ENCODE measurements around the gene RPL18A.

The RPL18A gene

DNA sequence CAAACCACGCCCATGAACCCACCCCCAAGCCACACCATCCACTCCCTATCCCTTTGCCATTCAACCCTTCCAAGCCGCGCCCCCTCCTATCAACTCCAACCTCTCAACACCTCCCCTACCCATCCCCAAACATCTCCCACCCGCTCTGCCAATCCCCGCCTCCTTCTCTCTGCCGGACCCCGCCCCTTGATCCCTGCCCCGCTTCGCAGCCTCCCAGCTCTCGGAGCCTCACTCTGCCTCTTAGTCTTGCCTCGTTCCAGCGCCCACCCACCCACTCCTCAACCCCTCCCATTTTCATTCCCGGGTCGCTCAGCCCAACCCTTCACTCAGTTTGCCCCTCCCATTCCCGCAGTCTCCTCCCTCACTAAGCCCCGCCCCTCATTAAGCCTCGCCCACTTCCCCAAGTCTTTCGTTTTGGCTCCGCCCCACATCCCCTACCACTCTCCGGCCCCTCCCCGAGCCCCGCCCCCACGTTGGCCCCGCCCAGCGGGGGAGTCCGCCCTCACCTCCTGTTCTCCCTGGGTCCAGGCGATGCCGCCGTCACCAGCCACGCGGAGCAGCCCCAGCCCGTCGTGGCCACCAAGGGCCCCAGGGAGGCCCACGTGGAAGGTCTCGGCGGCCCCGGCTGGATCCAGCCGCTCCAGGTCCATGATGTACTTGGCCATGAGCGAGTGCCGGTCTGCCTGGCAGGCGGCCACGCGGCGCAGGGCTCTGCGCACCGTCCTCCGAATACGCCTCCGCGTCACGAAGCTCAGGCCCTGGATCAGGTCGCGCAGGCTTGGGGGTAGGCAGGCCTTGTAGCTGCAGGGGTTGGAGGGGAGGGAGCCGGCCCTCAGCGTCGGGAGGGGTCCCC, 17.7 kb upstream of the RPL18A start:
- peak; percentile 58 for DNase-seq

DNA sequence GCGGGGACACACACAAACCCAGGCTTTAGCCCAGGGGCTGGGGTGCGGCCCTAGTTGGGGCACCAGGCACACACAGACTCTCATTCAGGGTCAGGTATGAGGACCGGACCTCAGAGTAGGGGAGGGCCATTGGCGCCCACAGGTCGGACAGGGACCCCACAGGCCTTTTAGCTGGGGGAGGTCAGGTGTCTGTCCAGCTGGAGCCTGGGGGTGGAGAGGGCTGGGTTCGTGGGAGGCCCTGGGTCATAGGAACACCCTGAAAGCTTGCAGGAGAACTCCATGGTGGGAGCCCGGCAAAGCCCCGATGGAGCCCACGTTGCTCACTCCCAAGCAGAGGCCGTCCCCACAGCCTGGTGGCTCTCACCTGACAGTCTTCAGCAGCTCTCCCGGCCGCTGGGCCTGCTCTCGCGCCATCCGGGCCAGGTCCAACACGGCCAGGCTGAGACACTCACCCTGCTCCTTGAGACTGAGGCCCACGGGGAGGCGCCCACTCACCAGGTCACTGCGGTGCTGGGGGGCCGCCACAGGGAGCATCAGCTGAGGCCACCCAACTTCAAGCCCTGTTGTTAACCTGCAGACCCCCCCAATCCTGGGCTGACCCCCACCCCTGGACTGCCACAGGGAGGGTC, 16.9 kb upstream of the RPL18A start:
- DNase-seq, result no peak

DNA sequence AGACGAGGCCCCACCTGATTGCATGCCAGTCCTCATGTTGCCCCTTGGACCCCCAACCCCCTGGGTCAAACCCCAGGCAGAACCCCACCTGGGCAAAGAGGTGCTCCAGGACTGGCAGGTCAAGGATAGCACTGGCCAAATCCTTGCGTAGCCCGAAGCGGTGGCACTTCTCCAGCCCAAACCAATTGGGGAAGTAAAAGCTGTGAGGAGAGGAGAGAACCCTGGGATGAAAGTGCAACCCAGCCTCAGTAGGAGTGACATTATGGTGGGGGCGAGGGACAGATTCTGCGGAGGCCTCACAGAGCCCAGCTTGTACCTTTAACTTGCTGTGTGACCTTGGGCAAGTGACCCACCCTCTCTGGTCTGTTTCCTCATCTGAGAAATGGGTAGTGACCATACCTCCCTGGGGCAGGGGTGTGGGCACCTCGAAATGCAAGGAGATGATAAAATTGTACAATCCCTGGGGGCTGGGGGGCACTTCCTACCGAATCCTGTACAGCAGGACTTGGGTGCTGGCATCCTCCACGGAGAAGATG, 16.4 kb upstream of the RPL18A start:
- no peak for DNase-seq

DNA sequence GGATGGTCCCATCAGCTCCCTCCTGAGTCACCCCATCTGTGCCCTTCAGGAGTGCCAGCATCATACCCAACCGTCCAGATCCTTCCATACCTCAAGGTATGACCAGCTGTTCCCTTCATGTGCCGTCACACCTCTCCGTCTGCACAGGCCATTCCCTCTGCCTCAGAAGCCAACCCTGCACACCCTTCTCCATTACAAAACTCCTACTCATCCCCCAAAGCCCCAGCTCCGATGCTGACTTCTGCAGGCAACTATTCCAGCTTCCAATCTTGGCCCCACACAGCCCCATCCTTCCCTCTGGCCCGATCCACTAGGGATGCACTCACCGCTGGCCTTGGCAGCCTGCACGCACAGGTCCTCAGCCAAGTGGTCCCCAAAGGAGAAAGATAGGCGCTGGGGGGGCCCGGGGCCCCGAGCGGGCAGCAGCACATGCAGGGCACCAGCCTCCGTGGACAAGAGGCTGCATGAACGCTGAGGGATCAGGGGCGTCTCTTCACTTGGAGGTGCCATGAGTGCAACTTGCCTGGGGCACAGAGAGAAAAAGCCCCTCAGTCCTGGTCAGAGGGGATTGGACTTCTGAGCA, 15.7 kb upstream of the RPL18A start:
- DNase-seq, result no peak

DNA sequence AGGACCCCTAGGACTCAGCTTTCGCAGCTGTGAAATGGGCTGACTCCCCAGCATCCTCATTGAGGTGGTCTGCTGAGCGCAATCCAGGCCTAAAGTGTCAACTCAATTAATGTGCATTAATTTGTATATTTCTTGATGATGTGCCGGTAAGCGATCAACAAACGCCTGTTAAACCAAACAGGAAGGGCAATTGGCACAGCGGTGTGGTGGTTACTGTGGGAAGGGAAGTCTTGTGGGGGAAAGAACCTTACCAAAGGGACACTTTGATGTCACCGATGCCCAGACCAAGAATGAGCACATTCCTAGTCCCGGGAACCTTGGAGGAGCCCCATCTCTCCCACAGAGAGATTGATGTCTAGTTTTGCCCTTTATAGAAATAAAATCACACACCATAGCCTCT, 13.6 kb upstream of the RPL18A start:
- no peak for DNase-seq

DNA sequence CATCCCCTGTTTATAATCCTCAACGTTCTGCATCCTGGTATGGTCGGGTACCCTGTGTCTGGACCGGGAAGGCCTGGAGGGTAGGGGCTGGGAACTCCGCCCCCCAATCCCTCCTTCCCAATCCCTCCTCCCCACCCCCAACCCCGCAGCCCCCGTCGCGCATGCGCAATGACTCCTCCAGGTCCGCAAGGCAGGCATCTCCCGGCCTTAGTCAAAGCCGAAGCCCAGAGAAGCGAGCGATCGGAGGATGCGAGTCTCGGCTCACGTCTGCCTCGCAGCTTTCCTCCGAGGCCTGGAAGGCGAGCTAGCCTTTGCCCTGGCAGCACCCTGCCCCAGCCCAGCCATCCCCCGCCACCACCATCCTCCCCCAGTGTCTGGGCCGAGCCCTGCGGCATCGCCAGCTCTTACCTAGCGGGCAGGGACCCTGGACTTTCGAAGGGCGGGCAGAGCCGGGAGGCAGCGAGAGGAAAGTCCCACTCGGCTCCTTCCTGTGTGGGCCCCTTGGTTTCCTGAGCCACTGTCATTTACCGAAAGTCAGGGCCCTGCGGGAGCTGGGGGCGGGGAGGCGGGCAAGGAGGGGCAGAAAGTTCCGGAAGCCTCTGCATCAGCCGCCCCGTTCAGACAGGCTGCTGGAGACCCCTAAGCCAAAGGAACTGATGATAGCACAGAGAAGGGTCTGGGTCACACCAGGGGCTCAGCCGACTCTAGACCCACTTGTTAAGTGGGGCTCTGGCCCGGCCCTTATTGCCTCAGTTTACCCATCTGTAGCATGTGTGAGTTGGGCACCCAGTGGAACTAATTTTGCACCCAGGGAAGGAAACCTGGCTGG, 12.0 kb upstream of the RPL18A start, which contains the start of gene JAK3:
JAK3 (minus strand) TSS at position 445 of the 829 bp plus-strand sequence. CDS start 3,565 bp downstream, outside the sequence.
- DNase-seq, result peak; percentile 87

DNA sequence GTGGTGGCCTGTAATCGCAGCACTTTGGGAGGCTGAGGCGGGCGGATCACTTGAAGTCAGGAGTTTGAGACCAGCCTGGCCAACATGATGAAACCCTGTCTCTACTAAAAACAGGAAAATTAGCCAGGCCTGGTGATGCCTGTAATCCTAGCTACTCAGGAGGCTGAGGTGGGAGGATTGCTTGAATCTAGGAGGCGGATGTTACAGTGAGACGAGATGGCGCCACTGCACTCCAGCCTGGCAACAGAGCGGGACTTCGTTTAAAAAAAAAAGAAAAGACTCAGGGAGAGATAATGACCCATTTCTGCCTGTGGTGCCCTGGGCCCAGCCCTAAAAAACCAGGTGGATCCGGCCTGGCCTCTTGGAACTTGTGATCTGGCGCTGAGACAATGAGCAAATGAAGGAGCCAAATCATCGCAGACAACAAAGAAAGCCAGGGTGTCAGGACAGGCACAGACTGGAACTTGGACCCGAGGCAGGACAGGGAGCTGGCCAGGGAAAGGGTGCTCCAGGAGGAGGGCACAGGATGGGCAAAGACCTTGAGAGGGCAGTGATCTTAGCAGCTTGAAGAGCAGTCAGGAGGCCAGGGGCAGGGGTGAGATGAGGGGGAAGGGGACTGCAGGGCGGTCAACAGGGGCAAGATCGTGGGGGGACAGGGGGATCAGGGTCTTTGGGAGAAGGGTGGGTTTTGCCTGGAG, 11.0 kb upstream of the RPL18A start:
- DNase-seq, result no peak

DNA sequence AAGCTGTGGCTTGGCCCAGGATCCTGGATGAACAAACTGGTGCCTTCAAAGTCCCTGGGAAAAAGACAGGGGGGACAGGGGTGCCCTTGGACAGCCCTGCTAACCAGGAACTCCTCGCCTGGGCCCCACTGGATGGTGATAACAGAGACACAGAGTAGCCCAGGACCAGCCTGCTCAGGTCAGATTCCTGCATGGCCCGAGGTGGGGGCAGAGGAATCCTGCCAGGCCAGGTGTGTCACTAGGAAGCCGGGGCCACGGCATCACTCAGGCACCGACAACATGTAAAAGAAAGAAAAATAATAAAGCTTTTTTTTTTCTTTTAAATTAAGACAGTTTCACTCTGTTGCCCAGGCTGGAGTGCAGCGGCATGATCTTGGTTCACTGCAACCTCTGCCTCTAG, 5.6 kb upstream of the RPL18A start:
- DNase-seq, result no peak

DNA sequence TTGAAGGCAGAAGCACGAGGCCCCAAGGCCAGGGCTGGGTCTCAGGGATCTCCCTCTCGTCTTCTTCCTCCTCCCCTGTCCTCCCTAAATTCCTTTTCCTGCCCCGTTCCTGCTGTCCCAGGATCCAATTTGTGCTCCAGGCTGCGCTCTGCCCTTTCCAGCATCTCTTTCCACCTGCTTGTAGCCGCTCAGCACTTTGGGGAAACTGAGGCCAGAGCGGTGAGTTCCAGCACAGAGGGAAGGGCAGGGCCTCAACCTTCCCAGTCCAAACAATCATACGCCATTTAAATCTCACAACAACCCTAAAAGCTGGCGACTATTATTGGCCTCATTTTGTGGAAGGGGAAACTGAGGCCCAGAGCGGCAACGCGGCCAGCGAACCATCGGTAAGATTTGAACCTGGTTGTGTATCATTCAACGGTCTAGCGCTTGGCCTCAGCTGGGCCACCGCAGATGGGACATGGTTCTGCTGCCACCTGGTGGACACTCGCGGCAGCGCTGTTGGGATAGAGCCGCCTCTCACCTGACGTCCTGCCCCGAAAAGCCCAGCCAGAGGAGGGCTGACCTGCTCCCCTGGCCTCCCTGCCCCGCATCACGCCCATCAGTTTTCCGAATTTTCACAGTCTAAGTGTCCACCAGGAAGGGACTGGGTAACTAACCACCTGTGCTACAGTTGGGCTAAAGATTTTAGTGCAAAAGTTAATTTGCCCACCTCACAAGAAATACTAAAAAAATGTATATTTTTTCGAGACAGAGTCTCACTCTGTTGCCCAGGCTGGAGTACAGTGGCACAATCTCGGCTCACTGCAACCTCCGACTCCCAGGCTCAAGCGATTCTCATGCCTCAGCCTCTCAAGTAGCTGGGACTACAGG, 4.2 kb upstream of the RPL18A start:
- peak; percentile 91 for DNase-seq

DNA sequence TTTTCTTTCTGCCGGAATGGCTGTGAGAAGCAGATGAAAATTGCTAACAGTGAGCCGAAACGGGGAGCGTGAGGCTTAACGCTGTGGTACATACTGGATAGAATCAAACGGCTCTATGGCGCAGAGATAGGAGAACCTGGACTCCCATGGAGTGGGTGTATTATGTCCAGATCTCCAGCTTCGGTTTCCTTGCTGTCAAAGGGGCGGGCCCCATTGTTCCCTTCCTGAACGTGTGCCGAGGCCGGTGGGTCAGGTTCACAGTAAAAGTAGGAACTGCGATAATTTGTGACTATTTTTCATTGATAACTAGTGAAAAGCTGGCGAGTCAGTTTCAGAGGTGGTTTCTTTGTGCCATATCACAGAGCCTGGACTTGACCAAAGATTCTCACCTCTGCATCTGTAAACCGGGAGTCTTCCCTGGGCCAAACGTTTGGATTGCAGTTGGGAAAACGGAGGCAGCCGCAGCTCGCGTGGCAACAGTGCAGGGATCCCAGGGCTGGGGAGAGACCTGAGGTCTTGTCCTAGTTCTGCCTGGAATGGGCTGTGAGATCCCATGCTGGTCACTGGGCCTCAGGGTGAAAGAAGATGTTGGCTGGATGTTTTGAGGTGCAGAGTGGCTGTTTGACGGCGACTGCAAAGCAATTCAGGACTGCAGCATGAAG, 752 bp downstream of the RPL18A start:
- no peak for DNase-seq

DNA sequence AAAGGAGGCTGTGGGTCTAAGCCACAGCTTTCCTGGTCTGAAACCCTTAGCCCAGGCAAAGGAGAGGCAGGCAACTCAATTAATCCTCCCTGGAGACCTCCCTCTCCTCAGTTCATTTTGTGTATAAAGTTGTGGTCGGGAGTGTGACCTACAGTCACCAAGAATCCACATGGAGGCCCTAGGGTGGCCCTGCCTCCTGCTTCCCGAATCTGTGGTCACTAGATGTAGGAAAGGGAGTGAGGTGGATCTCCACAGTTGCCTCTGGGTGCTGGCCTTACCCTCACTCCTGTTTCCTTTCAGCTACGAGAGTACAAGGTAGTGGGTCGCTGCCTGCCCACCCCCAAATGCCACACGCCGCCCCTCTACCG, 1.3 kb downstream of the RPL18A start:
- no peak for DNase-seq

DNA sequence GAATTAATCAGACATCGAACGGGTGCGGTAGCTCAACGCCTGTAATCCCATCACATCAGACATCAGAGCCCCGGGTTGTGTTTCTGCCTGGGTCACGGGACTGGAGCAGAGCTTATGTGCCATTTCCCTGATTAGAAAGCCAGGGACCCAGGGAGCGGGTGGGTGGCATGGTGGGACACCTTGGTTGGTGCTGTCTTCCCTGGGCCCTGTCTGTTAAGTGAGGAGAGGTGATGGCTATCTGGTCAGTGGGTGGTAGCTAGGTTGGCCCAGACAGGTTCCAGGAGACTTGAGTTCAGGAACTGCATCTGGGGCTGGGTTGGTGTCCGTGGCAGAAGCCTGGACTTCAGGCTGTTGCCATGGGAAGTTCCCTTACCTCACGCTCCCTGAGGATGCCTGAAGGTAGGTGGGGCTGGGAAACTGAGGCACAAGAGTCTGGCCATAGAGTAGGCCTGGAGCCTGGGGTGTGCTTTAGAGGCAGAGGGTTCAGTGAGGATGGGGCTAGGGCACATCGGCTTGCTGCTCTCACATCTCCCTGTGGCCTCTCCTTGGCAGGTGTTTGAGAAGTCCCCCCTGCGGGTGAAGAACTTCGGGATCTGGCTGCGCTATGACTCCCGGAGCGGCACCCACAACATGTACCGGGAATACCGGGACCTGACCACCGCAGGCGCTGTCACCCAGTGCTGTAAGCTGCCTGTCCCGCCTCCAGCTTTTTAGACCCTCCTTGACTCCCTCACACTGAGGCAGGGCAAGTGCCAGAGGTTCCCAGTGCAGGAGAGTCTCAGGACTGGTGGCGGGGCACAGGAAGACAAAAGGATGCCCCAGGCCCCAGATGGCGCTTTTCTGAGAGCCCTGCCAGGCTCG, 2.1 kb downstream of the RPL18A start:
- DNase-seq, result no peak

DNA sequence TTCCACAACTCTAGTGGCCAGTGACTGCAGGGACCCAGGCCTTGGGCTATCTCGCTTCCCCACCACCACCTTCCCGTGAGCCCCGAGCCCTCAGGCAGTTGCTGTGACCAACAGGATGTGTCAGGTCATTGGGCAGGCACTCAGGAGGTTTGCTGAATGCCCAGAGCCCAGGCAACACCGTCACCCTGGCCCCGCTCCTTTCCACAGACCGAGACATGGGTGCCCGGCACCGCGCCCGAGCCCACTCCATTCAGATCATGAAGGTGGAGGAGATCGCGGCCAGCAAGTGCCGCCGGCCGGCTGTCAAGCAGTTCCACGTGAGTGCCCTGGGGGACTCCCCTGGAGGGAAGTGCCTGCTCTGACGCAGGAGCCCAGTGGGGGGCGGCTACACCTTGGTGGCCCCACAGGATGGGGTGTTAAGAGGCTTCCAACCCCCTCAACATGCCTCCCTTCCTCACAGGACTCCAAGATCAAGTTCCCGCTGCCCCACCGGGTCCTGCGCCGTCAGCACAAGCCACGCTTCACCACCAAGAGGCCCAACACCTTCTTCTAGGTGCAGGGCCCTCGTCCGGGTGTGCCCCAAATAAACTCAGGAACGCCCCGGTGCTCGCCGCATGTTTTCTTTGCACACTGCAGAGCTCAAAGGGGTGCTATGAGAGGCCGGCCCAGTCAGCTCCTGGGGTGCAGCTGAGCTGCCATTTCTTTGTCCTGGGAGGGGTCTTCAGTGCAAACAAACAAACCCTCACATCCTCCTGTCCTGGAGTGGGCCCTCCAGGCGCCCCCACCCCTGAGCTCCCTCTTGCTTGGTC, 3.2 kb downstream of the RPL18A start:
- no peak for DNase-seq

DNA sequence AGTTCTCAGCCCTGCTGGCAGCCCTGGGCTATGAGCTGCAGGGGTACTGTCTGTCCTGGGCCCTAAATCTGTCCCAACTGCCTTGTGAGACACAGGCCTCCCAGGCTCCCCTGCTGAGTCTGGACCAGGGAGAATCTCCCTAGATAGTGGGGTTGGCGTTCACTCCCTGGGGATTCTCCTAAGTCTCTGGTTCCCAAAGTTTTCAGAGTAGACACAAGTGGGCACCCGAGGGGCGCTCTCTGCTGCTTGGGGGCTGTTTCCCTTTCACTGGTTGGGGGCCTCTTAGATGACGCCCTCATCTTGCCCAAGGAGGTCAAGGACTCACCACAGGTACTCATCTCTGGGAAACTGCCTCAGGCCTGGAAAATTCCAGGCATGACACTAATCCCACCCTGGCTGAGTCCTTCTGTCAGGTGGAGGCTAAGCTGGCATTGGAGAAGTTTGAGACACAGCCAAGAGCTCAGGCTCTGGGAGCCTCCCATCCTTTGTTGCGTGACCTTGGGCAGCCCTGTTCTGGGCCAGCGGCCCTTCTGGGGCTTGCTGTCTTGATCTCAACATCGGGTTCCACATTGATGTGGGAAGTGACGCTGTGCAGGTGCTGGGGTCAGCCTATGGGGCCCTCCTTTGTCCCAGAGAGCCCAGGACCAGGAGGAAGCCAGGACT, 3.9 kb downstream of the RPL18A start:
- no peak for DNase-seq

DNA sequence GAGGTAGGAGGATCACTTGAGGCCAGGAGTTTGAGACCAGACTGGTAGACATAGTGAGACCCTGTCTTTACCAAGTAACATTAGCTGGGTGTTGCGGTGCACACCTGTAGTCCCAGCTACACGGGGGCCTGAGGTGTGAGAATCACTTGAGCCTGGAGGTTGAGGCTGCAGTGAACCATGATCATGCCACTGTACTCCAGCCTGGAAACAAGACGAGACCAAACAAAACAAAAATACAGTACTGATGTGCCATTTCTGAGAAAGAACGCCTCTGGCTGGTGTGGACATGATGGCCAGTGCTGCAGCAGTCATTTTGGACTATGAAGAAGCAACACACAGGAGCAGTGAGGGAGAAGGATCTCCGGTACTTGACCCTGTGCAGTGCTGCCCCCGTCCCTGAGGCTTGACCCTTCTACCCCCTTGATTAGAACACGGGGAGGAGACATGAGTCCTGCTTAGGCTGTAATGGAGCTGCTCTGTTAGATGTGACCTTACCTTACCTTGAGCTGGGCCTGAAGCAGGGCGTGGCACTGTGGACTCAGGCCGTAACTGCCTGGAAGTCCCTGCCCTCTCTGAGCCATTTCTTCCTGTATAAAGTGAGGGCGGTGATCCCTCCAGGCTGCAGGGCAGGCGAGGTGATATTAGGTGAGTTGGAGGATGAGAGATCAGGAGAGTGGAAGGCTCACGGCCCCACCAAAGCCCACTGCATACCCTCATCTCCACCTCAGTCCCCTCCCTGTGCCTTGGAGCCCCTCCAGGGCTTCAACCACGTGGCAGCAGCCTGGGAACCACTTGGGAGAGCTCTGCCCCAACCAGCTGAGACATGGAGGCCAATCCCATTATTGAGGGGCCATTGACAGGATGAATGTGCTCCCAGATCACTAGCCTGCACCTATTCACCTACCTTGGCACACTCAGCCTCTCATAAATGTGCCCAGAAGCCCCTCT, 5.9 kb downstream of the RPL18A start:
- DNase-seq, result no peak

DNA sequence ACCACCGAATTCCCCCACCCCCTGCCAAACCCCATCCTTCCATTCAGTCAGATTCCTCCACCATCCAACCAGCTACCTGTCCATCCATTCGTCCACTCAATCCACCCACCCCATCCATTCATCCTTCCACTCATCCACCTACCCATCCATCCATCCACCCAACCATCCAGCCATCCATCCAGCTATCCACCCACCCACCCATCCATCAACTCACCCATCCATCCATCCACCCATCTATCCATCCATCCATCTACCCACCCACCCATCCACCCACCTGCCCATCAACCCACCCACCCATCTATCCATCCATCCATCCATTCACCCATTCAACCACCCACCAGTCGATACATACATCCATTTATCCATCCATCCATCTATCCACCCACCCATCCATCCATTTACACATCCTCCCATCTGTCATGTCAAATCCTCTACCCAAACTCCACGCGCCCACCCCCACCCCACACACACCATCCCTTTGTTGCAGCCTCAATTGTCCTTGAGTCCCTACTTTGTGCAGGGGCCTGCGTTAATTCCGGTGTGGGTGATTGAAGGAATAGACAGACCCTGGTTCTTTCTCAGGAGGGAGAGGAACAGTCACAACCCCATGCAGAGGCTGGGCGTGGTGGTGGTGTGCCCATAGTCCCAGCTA, 6.7 kb downstream of the RPL18A start:
- no peak for DNase-seq

Data from activated T-cell treated with anti-CD3 and anti-CD28 coated beads for 4 hours (primary cell).